ENCODE data around the gene RRAGB. TPM values are rescaled to one million over a fixed set of nuclear protein-coding genes. Genes with fewer than 3 reads are reported as not detected.
A peak's percentile ranks its signal among the peaks of the same experiment; 100 is the strongest.
"Not testable (repeated sequence)": the region's sequence is repeated elsewhere in the genome, so short reads cannot be mapped to it uniquely, and the experiment has no call there.

Gene RRAGB
- total RNA-seq, 1 donor from 2014 or later = 6.4 TPM

DNA sequence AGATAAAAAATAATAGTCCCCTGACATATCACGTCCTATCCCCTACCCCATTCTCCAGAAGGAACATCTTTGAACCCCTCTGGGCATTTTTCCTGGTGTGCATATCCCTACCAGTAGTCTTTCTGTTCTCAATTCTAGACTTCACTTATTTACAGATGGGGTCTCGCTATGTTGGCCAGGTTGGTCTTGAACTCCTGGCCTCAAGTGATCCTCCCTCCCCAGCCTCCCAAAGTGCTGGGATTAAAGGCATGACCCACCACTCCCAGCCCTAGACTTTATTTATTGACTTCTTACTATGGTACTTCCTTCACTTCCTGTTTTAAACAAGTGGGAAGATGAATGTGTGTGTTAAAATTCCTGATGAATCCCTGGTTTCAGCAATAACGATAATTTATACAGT lies 612 bp upstream of the RRAGB start:
- no peak for DNase-seq (ENCODE audit: low spot score)
- Mint-ChIP-seq H3K4me3 (ENCODE audit: low read depth) (peak overlapping the region; percentile 87), H3K36me3 (ENCODE audit: low read depth) (peaks cover 14% of the 10 kb centered on the region), H3K4me1 (ENCODE audit: low read depth) (peaks cover 17% of the 10 kb centered on the region), H3K27ac (peak overlapping the region; percentile 55), H3K9me3 (peaks cover 8% of the 10 kb centered on the region), H3K27me3 (ENCODE audit: low read depth) (no peaks in the 10 kb centered on the region)
- intact Hi-C loops (cut with micrococcal nuclease) = loop anchor here (2.0 to 5.0 kb wide), 5 partner anchors 192 to 1405 kb away; partner anchors contain the start of genes NBDY, SPIN2B and UBQLN2

DNA sequence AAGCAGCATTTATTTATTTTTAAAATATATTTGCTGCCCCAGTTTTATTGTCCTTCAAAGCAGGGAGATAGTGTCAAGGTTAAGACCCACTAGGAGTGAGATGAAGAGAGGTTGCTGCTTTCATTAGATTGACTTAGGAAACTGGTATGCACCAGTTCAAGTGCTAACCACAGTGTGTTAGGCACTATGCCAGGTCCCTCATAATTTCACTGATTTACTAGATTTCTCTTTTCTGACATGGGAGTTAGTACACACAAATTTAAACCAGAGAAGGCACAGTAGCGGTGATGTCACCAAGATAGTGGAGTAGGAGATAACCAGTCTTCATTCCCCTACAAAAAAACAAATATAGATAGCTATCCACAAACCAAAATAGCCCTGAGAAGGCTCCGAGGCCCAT lies 14.3 kb downstream of the RRAGB start:
- no peak for DNase-seq (ENCODE audit: low spot score)
- intact Hi-C loops (cut with micrococcal nuclease) = no loop called here
- Mint-ChIP-seq H3K4me3 (ENCODE audit: low read depth) (no peak overlapping the region), H3K9me3 (peaks cover 4% of the 10 kb centered on the region), H3K27me3 (ENCODE audit: low read depth) (no peaks in the 10 kb centered on the region), H3K36me3 (ENCODE audit: low read depth) (peaks cover 56% of the 10 kb centered on the region), H3K27ac (no peak overlapping the region), H3K4me1 (ENCODE audit: low read depth) (no peaks in the 10 kb centered on the region)

DNA sequence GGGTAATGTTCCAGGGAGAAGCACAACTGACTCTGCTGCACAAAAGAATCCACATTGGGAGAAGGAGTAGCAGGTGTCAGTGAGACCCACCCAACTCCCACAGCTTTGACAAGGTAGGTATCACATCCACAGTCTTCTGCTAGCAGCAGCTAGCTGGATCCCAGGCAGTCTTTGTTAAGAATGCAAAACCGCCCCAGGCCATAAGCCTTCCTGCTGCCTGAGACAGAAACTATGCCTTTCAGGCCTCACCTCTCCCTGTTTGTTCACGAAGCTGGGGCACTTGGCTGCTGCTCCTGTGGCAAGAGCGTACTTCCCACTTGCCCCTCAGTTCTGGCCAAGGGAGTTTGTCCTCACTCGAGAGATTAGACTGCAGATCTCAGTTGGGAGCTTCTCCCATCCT lies 21.4 kb downstream of the RRAGB start:
- H3K27ac Mint-ChIP-seq = no peak overlapping the region
- no peak for DNase-seq (ENCODE audit: low spot score)

DNA sequence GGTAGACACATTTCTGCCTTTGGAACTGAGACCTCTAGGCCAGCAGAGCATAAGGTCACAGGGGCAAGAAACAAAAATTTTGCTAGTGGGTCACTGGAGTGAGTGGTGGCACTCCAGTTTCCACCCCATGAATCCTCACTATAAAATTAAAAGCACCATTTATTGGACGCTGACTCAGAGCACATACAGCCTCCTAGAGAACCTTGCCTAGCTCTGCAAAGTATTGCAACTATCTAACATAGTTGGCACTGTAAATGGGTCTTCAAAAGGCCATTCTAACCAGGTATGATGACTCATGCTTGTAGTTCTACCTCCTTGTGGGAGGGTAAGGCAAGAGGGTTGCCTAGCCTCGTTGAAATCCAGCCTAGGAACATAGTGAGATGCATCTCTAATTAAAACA lies 25.1 kb downstream of the RRAGB start:
- no peak overlapping the region for H3K4me3 Mint-ChIP-seq (ENCODE audit: low read depth)
- intact Hi-C loops (cut with micrococcal nuclease) = no loop called here
- H3K36me3 Mint-ChIP-seq (ENCODE audit: low read depth) = peaks cover 27% of the 10 kb centered on the region
- H3K27ac Mint-ChIP-seq = no peak overlapping the region
- H3K4me1 Mint-ChIP-seq (ENCODE audit: low read depth) = no peaks in the 10 kb centered on the region
- H3K27me3 Mint-ChIP-seq (ENCODE audit: low read depth) = no peaks in the 10 kb centered on the region
- H3K9me3 Mint-ChIP-seq = no peaks in the 10 kb centered on the region
- DNase-seq (ENCODE audit: low spot score) = no peak

More for the DNA sequence above, 21.4 kb downstream of the RRAGB start:
- Mint-ChIP-seq H3K4me1 (ENCODE audit: low read depth) (no peaks in the 10 kb centered on the region), H3K36me3 (ENCODE audit: low read depth) (peaks cover 50% of the 10 kb centered on the region), H3K27me3 (ENCODE audit: low read depth) (no peaks in the 10 kb centered on the region), H3K4me3 (ENCODE audit: low read depth) (no peak overlapping the region), H3K9me3 (peaks cover 4% of the 10 kb centered on the region)
- intact Hi-C loops (cut with micrococcal nuclease) = no loop called here

DNA sequence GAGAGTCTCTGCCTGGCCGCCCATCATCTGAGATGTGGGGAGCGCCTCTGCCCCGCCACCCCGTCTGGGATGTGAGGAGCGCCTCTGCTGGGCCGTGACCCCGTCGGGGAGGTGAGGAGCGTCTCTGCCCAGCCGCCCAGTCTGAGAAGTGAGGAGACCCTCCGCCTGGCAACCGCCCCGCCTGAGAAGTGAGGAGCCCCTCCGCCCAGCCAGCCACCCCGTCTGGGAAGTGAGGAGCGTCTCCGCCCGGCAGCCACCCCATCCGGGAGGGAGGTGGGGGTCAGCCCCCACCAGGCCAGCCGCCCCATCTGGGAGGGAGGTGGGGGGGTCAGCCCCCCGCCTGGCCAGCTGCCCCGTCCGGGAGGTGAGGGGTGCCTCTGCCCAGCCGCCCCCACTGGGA lies 30.9 kb downstream of the RRAGB start:
- H3K4me1 Mint-ChIP-seq (ENCODE audit: low read depth); intact Hi-C loops (cut with micrococcal nuclease); H3K4me3 Mint-ChIP-seq (ENCODE audit: low read depth); DNase-seq (ENCODE audit: low spot score); H3K27ac Mint-ChIP-seq; H3K36me3 Mint-ChIP-seq (ENCODE audit: low read depth); H3K27me3 Mint-ChIP-seq (ENCODE audit: low read depth); H3K9me3 Mint-ChIP-seq: not testable (repeated sequence)

DNA sequence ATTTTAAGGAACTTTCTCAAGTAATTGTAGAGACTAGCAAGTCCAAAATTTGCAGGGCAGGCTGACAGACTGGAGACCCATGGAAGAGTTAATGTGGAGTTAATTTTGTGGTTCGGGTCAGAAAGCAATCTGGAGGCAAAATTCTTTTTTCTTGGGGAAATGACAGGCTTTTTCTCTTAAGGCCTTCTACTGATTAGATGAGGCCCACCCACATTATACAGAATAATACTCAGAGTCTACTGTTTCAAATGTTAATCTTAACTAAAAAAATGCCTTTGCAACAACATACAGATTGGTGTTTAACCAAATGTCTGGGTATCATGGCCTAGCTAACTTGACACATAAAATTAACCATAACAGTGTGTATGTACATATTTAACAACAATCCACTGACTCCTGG lies 32.7 kb downstream of the RRAGB start:
- DNase-seq (ENCODE audit: low spot score) = no peak
- intact Hi-C loops (cut with micrococcal nuclease) = no loop called here
- Mint-ChIP-seq H3K4me1 (ENCODE audit: low read depth) (no peaks in the 10 kb centered on the region), H3K9me3 (no peaks in the 10 kb centered on the region), H3K27ac (no peak overlapping the region), H3K27me3 (ENCODE audit: low read depth) (no peaks in the 10 kb centered on the region), H3K4me3 (ENCODE audit: low read depth) (no peak overlapping the region), H3K36me3 (ENCODE audit: low read depth) (peaks cover 9% of the 10 kb centered on the region)

DNA sequence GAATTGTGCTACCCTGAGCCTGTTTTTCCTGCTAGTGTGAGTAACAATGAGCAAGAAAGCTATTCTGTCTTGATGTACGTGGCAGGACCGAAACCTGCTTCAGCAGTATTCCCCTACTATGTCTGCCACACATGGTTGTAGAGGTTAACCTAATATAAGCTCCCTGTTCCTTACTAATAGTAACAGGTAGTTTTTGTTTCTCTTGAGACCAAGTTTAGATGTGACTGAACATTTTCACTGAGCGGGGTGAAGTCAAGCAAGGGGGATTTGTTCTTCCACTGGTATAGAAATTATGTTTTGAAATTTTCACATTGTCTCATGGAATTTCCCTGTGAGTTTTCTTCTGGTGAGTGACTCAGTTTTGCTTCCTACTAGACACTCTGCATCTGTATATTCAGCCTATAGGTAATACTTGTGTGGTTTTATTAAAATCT lies 37.3 kb downstream of the RRAGB start:
- Mint-ChIP-seq H3K27me3 (ENCODE audit: low read depth) (no peaks in the 10 kb centered on the region), H3K36me3 (ENCODE audit: low read depth) (peaks cover 10% of the 10 kb centered on the region), H3K4me1 (ENCODE audit: low read depth) (no peaks in the 10 kb centered on the region), H3K27ac (no peak overlapping the region), H3K9me3 (no peaks in the 10 kb centered on the region), H3K4me3 (ENCODE audit: low read depth) (no peak overlapping the region)
- DNase-seq (ENCODE audit: low spot score) = no peak
- intact Hi-C loops (cut with micrococcal nuclease) = no loop called here

DNA sequence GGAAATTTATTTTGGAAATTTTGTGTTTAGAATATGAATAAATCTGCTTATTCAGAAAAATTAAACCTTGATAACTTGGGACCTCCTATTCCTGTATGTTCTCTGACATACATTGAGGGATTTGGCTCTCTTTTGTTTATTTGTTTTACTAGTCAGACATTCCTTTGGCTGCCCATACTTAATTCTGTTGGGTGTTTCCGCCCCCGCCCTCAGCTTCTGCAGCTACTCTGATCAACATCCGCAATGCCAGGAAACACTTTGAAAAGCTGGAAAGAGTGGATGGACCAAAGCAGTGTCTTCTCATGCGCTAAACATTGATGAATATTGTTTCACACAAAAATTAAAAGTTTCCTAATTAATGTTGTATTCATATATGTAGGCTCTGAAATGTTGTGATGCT lies 40.5 kb downstream of the RRAGB start:
- Mint-ChIP-seq H3K27ac (no peak overlapping the region), H3K4me1 (ENCODE audit: low read depth) (no peaks in the 10 kb centered on the region), H3K27me3 (ENCODE audit: low read depth) (no peaks in the 10 kb centered on the region), H3K4me3 (ENCODE audit: low read depth) (no peak overlapping the region), H3K9me3 (no peaks in the 10 kb centered on the region), H3K36me3 (ENCODE audit: low read depth) (peaks cover 14% of the 10 kb centered on the region)
- DNase-seq (ENCODE audit: low spot score) = no peak
- intact Hi-C loops (cut with micrococcal nuclease) = no loop called here

DNA sequence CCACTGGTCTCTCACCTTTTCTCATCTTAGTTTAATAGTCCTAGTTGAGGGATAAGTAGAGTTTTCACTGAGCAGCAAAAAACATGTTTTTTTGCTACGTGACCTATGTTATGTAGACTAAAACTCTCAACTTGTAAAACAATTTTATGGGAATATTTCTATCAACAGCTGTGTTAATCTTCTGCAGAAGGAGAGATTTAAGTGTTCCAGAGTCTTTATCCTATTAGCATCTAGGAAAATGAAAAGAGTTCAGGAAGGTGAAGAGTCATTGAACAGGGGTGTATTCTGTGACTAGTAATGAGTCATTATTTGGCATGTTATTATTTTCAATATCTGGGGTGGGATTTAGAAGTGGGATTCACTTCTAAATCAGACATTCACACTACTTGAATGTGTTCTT lies 41.9 kb downstream of the RRAGB start:
- no peaks in the 10 kb centered on the region for H3K9me3 Mint-ChIP-seq
- no peaks in the 10 kb centered on the region for H3K4me1 Mint-ChIP-seq (ENCODE audit: low read depth)
- DNase-seq (ENCODE audit: low spot score) = no peak
- no peak overlapping the region for H3K4me3 Mint-ChIP-seq (ENCODE audit: low read depth)
- intact Hi-C loops (cut with micrococcal nuclease) = no loop called here
- no peaks in the 10 kb centered on the region for H3K27me3 Mint-ChIP-seq (ENCODE audit: low read depth)
- H3K27ac Mint-ChIP-seq = no peak overlapping the region
- peaks cover 18% of the 10 kb centered on the region for H3K36me3 Mint-ChIP-seq (ENCODE audit: low read depth)

DNA sequence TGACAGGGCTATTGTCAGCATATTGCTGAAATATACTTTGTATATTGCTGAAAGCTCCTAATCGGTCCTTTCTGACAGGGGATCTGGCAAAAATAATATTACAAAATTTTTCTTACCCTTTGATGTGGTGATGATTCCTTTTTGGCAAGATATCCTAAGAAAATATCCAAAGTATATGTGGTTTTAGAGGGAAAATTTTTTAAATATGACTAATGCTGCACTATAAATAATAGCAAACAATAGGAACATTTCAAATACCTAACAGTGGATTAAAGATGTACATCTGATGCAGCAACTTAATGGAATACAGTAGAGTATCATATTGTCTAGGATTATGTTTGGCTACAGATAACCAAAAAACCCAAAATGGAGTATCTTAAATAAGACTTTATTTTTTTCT lies 49.6 kb downstream of the RRAGB start:
- H3K27me3 Mint-ChIP-seq (ENCODE audit: low read depth) = no peaks in the 10 kb centered on the region
- no peak overlapping the region for H3K4me3 Mint-ChIP-seq (ENCODE audit: low read depth)
- intact Hi-C loops (cut with micrococcal nuclease) = no loop called here
- H3K27ac Mint-ChIP-seq = no peak overlapping the region
- H3K36me3 Mint-ChIP-seq (ENCODE audit: low read depth) = peaks cover 9% of the 10 kb centered on the region
- no peak for DNase-seq (ENCODE audit: low spot score)
- H3K9me3 Mint-ChIP-seq = peaks cover 5% of the 10 kb centered on the region
- no peaks in the 10 kb centered on the region for H3K4me1 Mint-ChIP-seq (ENCODE audit: low read depth)

DNA sequence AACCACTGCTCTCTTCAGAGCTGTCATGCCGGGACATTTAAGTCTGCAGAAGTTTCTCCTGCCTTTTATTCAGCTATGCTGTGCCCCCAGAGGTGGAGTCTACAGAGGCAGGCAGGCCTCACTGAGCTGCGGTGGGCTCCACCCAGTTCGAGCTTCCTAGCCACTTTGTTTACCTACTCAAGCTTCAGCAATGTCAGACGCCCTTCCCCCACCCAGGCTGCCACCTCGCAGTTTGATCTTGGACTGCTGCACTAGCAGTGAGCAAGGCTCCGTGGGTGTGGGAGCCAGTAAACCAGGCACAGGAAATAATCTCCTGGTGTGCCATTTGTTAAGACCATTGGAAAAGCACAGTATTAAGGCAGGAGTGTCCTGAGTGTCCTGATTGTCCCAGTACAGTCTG lies 56.9 kb downstream of the RRAGB start:
- H3K9me3 Mint-ChIP-seq; H3K27ac Mint-ChIP-seq; H3K27me3 Mint-ChIP-seq (ENCODE audit: low read depth); H3K4me1 Mint-ChIP-seq (ENCODE audit: low read depth); H3K36me3 Mint-ChIP-seq (ENCODE audit: low read depth); DNase-seq (ENCODE audit: low spot score); intact Hi-C loops (cut with micrococcal nuclease); H3K4me3 Mint-ChIP-seq (ENCODE audit: low read depth): not testable (repeated sequence)

DNA sequence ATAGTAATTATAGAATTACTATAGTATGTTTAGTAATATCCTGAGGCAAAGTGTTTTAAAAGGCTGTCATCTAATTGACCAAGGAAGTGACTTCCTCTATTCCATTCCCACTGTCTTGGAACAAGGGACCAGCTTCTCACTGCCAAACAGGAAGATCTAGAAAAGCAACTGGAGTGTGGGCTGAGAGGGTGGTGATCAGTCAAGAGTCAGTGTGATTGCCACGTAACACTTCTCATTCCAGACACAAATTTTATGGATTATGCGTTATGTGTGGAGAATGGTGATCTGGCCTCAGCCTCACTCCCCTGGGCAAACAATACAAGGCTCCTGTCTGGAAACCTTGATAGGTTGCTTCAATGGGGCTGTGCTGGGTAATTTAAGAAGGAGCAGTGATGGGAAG lies 60.0 kb downstream of the RRAGB start:
- no peak for DNase-seq (ENCODE audit: low spot score)
- H3K27ac Mint-ChIP-seq = no peak overlapping the region
- H3K27me3 Mint-ChIP-seq (ENCODE audit: low read depth) = no peaks in the 10 kb centered on the region
- no peaks in the 10 kb centered on the region for H3K9me3 Mint-ChIP-seq
- no peak overlapping the region for H3K4me3 Mint-ChIP-seq (ENCODE audit: low read depth)
- H3K4me1 Mint-ChIP-seq (ENCODE audit: low read depth) = no peaks in the 10 kb centered on the region
- intact Hi-C loops (cut with micrococcal nuclease) = no loop called here
- H3K36me3 Mint-ChIP-seq (ENCODE audit: low read depth) = no peaks in the 10 kb centered on the region

DNA sequence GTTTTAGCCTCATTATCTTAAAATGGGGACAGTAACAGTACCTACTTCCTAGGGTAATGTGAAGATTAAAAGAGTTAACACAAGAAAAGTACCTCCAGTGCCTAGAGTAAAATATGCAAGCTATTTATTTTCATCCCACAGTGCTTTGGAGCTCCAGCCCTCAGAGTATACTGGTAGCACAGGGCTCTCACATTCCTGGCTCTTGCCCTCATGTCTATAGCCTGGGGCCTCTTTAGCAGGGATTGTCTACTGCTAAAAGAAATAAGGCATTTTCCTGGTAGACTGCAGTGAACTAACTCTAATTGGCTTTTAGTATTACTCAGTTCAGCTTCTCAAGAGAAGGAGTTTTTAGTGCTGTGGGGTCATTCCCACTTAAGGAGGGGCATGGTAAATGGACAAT lies 60.8 kb downstream of the RRAGB start:
- Mint-ChIP-seq H3K27me3 (ENCODE audit: low read depth) (no peaks in the 10 kb centered on the region), H3K4me1 (ENCODE audit: low read depth) (no peaks in the 10 kb centered on the region), H3K36me3 (ENCODE audit: low read depth) (no peaks in the 10 kb centered on the region), H3K9me3 (no peaks in the 10 kb centered on the region), H3K4me3 (ENCODE audit: low read depth) (no peak overlapping the region), H3K27ac (no peak overlapping the region)
- intact Hi-C loops (cut with micrococcal nuclease) = no loop called here
- DNase-seq (ENCODE audit: low spot score) = no peak

DNA sequence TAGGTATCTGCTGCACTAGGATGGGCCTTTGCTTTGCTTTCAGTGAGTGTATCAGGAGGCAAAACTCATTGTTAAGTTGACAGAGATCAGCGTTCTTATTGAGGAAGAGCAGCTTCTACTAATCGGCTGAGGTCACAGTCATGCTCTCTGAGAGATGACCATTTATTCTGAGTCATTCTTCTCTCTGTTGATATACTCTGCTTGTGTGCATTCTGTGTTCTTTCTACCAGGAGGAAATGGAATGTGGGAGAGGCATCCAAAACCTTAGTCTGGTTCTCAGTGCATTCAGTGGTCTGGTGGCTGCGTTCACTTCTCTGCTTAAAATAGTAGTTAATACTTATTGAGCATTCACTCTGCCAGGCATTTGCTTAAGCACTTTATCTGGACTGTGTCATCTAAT lies 66.2 kb downstream of the RRAGB start:
- Mint-ChIP-seq H3K9me3 (peaks cover 4% of the 10 kb centered on the region), H3K27me3 (ENCODE audit: low read depth) (no peaks in the 10 kb centered on the region), H3K36me3 (ENCODE audit: low read depth) (no peaks in the 10 kb centered on the region), H3K27ac (no peak overlapping the region), H3K4me3 (ENCODE audit: low read depth) (no peak overlapping the region), H3K4me1 (ENCODE audit: low read depth) (no peaks in the 10 kb centered on the region)
- intact Hi-C loops (cut with micrococcal nuclease) = no loop called here
- DNase-seq (ENCODE audit: low spot score) = no peak
